Measurements from ENCODE around the gene ANXA11.

- TF ChIP-seq, protein P1, sequence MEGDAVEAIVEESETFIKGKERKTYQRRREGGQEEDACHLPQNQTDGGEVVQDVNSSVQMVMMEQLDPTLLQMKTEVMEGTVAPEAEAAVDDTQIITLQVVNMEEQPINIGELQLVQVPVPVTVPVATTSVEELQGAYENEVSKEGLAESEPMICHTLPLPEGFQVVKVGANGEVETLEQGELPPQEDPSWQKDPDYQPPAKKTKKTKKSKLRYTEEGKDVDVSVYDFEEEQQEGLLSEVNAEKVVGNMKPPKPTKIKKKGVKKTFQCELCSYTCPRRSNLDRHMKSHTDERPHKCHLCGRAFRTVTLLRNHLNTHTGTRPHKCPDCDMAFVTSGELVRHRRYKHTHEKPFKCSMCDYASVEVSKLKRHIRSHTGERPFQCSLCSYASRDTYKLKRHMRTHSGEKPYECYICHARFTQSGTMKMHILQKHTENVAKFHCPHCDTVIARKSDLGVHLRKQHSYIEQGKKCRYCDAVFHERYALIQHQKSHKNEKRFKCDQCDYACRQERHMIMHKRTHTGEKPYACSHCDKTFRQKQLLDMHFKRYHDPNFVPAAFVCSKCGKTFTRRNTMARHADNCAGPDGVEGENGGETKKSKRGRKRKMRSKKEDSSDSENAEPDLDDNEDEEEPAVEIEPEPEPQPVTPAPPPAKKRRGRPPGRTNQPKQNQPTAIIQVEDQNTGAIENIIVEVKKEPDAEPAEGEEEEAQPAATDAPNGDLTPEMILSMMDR (IDR thresholded peaks at IDR 0.05): no peak
- TF ChIP-seq, protein P2, sequence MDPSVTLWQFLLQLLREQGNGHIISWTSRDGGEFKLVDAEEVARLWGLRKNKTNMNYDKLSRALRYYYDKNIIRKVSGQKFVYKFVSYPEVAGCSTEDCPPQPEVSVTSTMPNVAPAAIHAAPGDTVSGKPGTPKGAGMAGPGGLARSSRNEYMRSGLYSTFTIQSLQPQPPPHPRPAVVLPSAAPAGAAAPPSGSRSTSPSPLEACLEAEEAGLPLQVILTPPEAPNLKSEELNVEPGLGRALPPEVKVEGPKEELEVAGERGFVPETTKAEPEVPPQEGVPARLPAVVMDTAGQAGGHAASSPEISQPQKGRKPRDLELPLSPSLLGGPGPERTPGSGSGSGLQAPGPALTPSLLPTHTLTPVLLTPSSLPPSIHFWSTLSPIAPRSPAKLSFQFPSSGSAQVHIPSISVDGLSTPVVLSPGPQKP (IDR thresholded peaks at IDR 0.05; ENCODE audit: low read depth, low read length): no peak
- TF ChIP-seq CEBPB (IDR thresholded peaks at IDR 0.05) (no peak), RFX5 (IDR thresholded peaks at IDR 0.05) (no peak), POLR2A (IDR thresholded peaks at IDR 0.05; ENCODE audit: low read length) (no peak), ZSCAN20 (CRISPR knock-in tag; IDR thresholded peaks at IDR 0.05) (no peak), RAD21 (conservative IDR thresholded peaks at IDR 0.05 in 1 of 2, IDR thresholded peaks at IDR 0.05 in 1 of 2) (no peak)
These were observed 10.8 kb downstream of the ANXA11 start for GRCh38 chr10:80194373-80195045.

Data from A549 (cell line).